CD14-positive monocyte (primary cell): ENCODE results near the gene TMEM18. TPM values are rescaled to one million over a fixed set of nuclear protein-coding genes. Genes with fewer than 3 reads are reported as not detected.

Experiments
- DNase-seq, 3 donors: peaks; one replicate each; pipeline ENCODE4 v3.0.0-alpha.2; 2011 to 2022
- H2AFZ ChIP-seq: 2 replicates; pipeline ENCODE4 v1.6.0; 2012; ENCODE audit warnings: mild to moderate bottlenecking, low read depth, low read length, inconsistent platforms; ENCODE audit not compliant: insufficient read depth, poor library complexity, severe bottlenecking
- H3K27ac ChIP-seq, 2 donors: 1 replicate in 1 of 2; 2 replicates in 1 of 2; pipeline ENCODE4 v1.5.1; 2012 to 2013; ENCODE audit warnings: low read length in 2 of 2, control low read depth in 1 of 2, inconsistent platforms in 1 of 2, low read depth in 1 of 2, mild to moderate bottlenecking in 1 of 2
- H3K27me3 ChIP-seq, 2 donors: one replicate each; pipeline versions ENCODE4 v1.6.0 to v1.6.1; 2011 to 2013; ENCODE audit warnings: low read length in 2 of 2; ENCODE audit not compliant: control insufficient read depth in 2 of 2, insufficient read depth in 2 of 2
- H3K36me3 ChIP-seq, 2 donors: replicated peaks in 1 of 2; 1 replicate in 1 of 2; 2 replicates in 1 of 2; pipeline versions ENCODE4 v1.5.1 to v1.6.1; 2012 to 2013; ENCODE audit warnings: low read length in 2 of 2, control low read depth in 1 of 2, inconsistent platforms in 1 of 2, mild to moderate bottlenecking in 1 of 2; ENCODE audit not compliant: insufficient read depth in 2 of 2, control insufficient read depth in 1 of 2
- H3K4me1 ChIP-seq, 2 donors: 1 replicate in 1 of 2; 2 replicates in 1 of 2; pipeline versions ENCODE4 v1.5.1 to v1.6.1; 2012 to 2013; ENCODE audit warnings: low read length in 2 of 2, control low read depth in 1 of 2, inconsistent platforms in 1 of 2, mild to moderate bottlenecking in 1 of 2, moderate library complexity in 1 of 2; ENCODE audit not compliant: insufficient read depth in 2 of 2, control insufficient read depth in 1 of 2
- H3K4me2 ChIP-seq: replicated peaks from 2 replicates; pipeline ENCODE3; 2012; ENCODE audit warnings: low read length, moderate library complexity, mild to moderate bottlenecking; ENCODE audit not compliant: poor library complexity, severe bottlenecking; ENCODE audit errors: extremely low read depth
- H3K4me3 ChIP-seq, 3 experiments: fragments of 200-600 bp in 1 of 3; sonication (generic) in 1 of 3; replicated peaks in 1 of 3; 1 replicate in 2 of 3; 2 replicates in 1 of 3; pipeline ENCODE4 v1.5.1; 2011 to 2013; ENCODE audit warnings: low read length in 3 of 3, mild to moderate bottlenecking in 3 of 3, control low read depth in 2 of 3, low read depth in 2 of 3, inconsistent platforms in 1 of 3, moderate library complexity in 1 of 3
- H3K79me2 ChIP-seq: 2 replicates; pipeline ENCODE4 v1.6.0; 2012; ENCODE audit warnings: mild to moderate bottlenecking, control low read depth, inconsistent platforms, low read length, moderate library complexity; ENCODE audit not compliant: insufficient read depth
- H3K9ac ChIP-seq: 2 replicates; pipeline ENCODE4 v1.6.0; 2017; ENCODE audit warnings: low read length, mild to moderate bottlenecking; ENCODE audit not compliant: insufficient read depth, poor library complexity, severe bottlenecking
- H3K9me3 ChIP-seq, 2 donors: replicated peaks in 1 of 2; 1 replicate in 1 of 2; 2 replicates in 1 of 2; pipeline versions ENCODE4 v1.5.1 to v1.6.1; 2012 to 2013; ENCODE audit warnings: low read length in 2 of 2, control low read depth in 1 of 2; ENCODE audit not compliant: control insufficient read depth in 1 of 2, insufficient read depth in 1 of 2
- H4K20me1 ChIP-seq: 2 replicates; pipeline ENCODE4 v1.6.0; 2012; ENCODE audit warnings: mild to moderate bottlenecking, low read length, control low read depth, moderate library complexity; ENCODE audit not compliant: insufficient read depth
- H3K27ac Mint-ChIP-seq, 7 donors: one replicate each; pipeline ENCODE4 v1.8.0; 2020; ENCODE audit warnings: mild to moderate bottlenecking in 7 of 7, mixed read lengths in 7 of 7, moderate library complexity in 6 of 7, inconsistent platforms in 2 of 7
- H3K27me3 Mint-ChIP-seq, 3 donors: one replicate each; pipeline ENCODE4 v1.8.0; 2021 to 2022; ENCODE audit warnings: low read depth in 3 of 3, mild to moderate bottlenecking in 3 of 3, mixed read lengths in 3 of 3, moderate library complexity in 3 of 3, inconsistent platforms in 1 of 3
- H3K36me3 Mint-ChIP-seq, 2 donors: one replicate each; pipeline ENCODE4 v1.8.0; 2020; ENCODE audit warnings: mixed read lengths in 2 of 2, inconsistent platforms in 1 of 2, mild to moderate bottlenecking in 1 of 2
- H3K4me1 Mint-ChIP-seq: one replicate; pipeline ENCODE4 v1.8.0; 2020; ENCODE audit warnings: mild to moderate bottlenecking, mixed read lengths
- H3K4me3 Mint-ChIP-seq, 2 donors: one replicate each; pipeline ENCODE4 v1.8.0; 2020; ENCODE audit warnings: mild to moderate bottlenecking in 2 of 2, mixed read lengths in 2 of 2, moderate library complexity in 1 of 2
- H3K9me3 Mint-ChIP-seq, 7 donors: one replicate each; pipeline ENCODE4 v1.8.0; 2020 to 2022; ENCODE audit warnings: mixed read lengths in 7 of 7, mild to moderate bottlenecking in 6 of 7, moderate library complexity in 6 of 7, inconsistent platforms in 2 of 7
- WGBS: methylation state at CpG from one replicate; pipeline ENCODE4 v1.1.5; 2013; ENCODE audit warnings: missing lambda C conversion rate; ENCODE audit not compliant: insufficient coverage; 5-methylcytosine and 5-hydroxymethylcytosine counted together
- intact Hi-C, 2 donors: fragments of 100-400 bp; cut with micrococcal nuclease; formaldehyde crosslinking; loops; one replicate each; pipeline versions ENCODE4 v1.15.0 to v1.15.1; 2023
- polyA plus RNA-seq, 3 donors: library from polyadenylated mRNA; depleted of rRNA in 1 of 3; unstranded in 2 of 3; stranded (reverse) in 1 of 3; fragments of 300-500 nt in 2 of 3; fragments of >200 nt in 1 of 3; fragmentation: Illumina TruSeq in 2 of 3; gene quantifications; 1 replicate in 2 of 3; 2 replicates in 1 of 3; pipeline ENCODE4 v1.2.3, GENCODE V29; 2012 to 2021
- TF ChIP-seq, protein P1 (sequence below): fragments of 200-600 bp; IDR thresholded peaks from one replicate; pipeline ENCODE4 v1.8.0; 2022; ENCODE audit warnings: antibody characterized with exemption, mild to moderate bottlenecking

The TMEM18 gene
- polyA plus RNA-seq, 3 donors, result 9.3 to 23.5 (median 21.8) TPM

DNA sequence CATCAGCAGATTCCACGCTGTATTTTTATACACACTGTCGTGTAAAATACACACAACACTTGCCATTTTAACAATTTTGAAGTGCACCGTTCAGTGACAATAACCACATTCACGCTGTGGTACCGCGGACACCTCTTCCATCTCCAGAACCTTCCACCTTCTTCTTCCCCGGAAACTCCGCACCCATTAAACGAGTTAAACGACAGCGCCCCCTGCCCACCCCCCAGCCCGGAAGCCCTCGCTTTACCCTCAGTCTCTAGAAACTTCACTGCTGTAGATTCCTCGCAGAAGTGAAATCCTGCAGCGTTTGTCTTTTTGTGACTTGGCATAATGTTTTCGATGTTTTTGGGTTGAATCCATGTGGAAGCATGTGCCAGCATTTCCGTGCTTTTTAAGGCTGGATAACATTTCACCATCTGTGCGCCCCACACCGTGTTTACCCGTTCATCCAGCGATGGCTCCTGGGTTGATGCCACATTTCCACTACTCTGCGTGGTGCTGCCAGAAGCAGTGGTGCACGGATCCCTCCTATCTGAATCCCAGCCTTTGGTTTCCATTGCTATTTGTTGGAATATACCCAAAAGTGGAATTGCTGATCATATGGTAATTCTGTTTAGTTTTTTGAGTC lies 32.0 kb upstream of the TMEM18 start:
- Histone ChIP-seq H3K27me3 (no peaks in the 10 kb centered on the region), H3K4me3 (no peak overlapping the region), H3K36me3 (no peaks in the 10 kb centered on the region), H3K4me2 (no peak overlapping the region), H3K79me2 (no peaks in the 10 kb centered on the region), H3K9me3 (no peaks in the 10 kb centered on the region), H3K27ac (no peak overlapping the region), H2AFZ (no peak overlapping the region), H4K20me1 (no peaks in the 10 kb centered on the region), H3K4me1 (no peaks in the 10 kb centered on the region), H3K9ac (no peak overlapping the region)
- TF ChIP-seq, protein P1, sequence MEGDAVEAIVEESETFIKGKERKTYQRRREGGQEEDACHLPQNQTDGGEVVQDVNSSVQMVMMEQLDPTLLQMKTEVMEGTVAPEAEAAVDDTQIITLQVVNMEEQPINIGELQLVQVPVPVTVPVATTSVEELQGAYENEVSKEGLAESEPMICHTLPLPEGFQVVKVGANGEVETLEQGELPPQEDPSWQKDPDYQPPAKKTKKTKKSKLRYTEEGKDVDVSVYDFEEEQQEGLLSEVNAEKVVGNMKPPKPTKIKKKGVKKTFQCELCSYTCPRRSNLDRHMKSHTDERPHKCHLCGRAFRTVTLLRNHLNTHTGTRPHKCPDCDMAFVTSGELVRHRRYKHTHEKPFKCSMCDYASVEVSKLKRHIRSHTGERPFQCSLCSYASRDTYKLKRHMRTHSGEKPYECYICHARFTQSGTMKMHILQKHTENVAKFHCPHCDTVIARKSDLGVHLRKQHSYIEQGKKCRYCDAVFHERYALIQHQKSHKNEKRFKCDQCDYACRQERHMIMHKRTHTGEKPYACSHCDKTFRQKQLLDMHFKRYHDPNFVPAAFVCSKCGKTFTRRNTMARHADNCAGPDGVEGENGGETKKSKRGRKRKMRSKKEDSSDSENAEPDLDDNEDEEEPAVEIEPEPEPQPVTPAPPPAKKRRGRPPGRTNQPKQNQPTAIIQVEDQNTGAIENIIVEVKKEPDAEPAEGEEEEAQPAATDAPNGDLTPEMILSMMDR, result no peak
- Mint-ChIP-seq H3K36me3 (no peaks in the 10 kb centered on the region), H3K9me3 (peaks cover 0 to 3% (median 0%) of the 10 kb centered on the region in 7 donors), H3K27ac (no peak overlapping the region), H3K4me3 (no peak overlapping the region), H3K27me3 (peaks cover 3 to 5% (median 3%) of the 10 kb centered on the region in 3 donors), H3K4me1 (no peaks in the 10 kb centered on the region)
- WGBS, result 92% methylated on average over 17 of the region's 23 CpGs
- intact Hi-C loops, result no loop called here
- no peak for DNase-seq

DNA sequence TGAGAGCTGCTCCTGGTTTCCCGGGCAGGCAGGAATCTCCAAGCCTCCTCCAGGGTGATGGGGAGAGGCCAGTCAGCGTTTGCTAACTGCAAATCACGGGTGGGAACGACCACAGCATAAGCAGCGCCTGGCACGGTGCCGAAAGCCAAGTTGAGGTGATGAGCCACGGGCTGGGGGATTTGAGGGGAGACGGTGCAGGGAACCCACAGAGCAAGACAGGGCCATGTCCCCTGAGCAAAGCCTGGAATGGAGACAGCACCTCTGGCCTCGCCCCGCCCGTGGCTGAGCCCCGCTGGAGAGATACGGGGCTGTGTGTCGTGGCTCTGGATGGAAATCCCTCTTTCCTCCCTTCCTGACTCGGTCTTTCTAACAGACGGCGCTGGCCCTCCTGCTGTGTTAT lies 31.5 kb upstream of the TMEM18 start:
- DNase-seq, result no peak
- 85% methylated on average over 16 of the region's 18 CpGs for WGBS
- Histone ChIP-seq H3K9ac (no peak overlapping the region), H3K4me3 (no peak overlapping the region), H3K27ac (no peak overlapping the region), H2AFZ (no peak overlapping the region), H3K4me1 (no peaks in the 10 kb centered on the region), H3K4me2 (no peak overlapping the region), H3K9me3 (no peaks in the 10 kb centered on the region), H3K36me3 (no peaks in the 10 kb centered on the region), H3K79me2 (no peaks in the 10 kb centered on the region), H3K27me3 (no peaks in the 10 kb centered on the region), H4K20me1 (no peaks in the 10 kb centered on the region)
- Mint-ChIP-seq H3K36me3 (no peaks in the 10 kb centered on the region), H3K9me3 (peaks cover 0 to 5% (median 3%) of the 10 kb centered on the region in 7 donors), H3K27ac (no peak overlapping the region), H3K4me3 (no peak overlapping the region), H3K4me1 (no peaks in the 10 kb centered on the region), H3K27me3 (peaks cover 4 to 5% (median 5%) of the 10 kb centered on the region in 3 donors)
- intact Hi-C loops, result no loop called here
- TF ChIP-seq, protein P1, result no peak
